Activated CD4-positive, alpha-beta T cell treated with anti-CD3 and anti-CD28 coated beads, Interleukin-2, amount 50 U/mL, for 48 hours (primary cell): ENCODE data around the gene FAM187B.
"Not testable (repeated sequence)": the region's sequence is repeated elsewhere in the genome, so short reads cannot be mapped to it uniquely, and the experiment has no call there.

Experiments used
- DNase-seq, 2 experiments: peaks; one replicate each; pipeline ENCODE4 v3.0.0-alpha.2; 2020

The FAM187B gene

DNA sequence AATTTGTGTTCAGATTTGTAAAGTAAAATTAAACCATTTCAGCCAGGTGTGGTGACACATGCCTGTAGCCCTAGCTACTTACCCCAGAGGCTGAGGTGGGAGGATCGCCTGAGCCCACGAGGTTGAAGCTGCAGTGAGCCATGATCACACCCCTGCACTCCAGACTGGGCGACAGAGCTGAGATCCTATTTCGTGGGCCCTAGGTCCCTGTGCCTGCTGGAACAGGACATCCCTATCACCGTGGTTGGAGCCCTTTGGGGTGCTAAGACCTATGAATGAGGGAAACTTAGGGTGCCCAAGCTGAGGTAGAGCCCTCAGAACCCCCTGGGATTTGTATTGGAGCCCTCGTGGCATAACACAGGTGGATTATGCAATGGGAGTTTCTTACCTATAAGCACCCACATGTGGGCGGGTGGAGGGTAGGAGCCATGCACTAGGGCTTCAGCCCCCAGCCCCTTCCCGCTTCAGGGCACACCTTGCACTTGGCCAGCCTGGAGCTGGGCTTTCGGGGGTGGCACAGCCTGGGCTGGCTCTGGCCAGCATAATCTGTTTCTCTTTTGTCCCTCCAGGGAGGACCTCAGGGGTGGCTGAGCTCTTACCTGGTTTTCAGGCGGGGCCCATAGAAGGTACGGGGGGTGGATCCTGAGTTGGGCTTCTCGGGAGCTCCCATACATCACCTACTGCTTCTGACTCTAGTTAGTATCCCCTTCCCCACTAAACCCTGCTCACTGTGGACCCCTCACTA lies 33.0 kb upstream of the FAM187B start:
- DNase-seq, result no peak

DNA sequence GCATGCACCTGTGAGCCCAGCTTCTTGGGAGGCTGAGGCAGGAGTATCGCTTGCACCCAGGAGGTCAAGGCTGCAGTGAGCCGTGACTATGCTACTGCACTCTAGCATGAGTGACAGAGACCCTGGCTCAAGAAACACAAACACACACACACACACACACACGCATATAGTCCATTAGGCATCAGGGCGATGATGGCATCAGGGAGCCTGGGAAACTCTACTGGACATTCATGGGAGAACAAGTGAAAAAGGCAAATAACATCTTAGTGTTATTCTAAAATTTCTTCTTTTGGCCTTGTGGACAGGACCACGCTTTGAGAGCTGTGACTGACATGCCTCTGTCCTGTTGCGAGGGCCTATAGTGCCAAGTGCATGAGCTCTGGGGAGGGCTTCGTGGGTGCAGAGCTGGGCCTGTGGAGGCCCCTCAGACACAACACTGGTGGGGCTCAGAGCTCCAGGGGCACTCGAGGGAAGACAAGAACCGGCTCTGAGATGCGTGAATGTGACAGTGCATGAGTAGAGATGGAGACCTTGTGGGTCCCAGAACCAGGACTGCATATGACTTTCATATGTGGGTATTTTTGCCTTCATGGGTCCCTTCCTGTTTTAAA lies 32.3 kb upstream of the FAM187B start:
- no peak for DNase-seq

DNA sequence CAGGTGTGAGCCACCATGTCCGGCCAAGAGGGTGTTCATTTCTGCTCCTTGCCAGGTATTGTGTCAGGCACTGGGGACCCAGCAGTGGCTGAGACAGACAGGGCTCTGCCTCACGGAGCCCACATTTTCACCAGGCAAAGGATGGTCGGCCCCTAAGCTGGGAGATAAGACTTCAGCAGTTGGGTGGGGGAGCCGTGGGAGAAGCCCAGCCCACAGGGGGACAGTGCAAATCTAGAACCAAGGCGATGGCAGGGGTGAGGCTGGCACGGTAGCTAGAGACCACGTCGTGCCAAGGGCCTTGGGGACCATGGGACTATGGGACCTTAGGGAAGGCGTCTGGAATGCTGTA lies 28.5 kb upstream of the FAM187B start:
- peak in 1 of 2 experiments; percentile 2 for DNase-seq

DNA sequence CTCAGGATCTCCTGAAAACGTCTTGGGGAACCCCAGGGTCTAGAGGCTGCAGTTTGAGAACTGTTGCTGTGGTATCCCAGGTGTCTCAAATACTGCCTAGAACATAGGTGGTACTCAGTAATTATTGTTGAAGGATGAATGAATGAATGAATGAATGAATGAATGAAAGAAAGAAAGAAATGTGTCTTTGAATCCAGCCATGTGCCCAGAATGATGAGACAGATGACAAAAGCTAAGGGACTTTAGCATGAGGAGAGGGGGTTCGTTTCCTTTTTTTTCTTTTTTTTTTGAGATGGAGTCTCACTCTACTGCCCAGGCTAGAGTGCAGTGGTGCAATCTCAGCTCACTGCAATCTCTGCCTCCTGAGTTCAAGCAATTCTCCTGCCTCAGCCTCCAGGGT lies 28.0 kb upstream of the FAM187B start:
- DNase-seq, result no peak

DNA sequence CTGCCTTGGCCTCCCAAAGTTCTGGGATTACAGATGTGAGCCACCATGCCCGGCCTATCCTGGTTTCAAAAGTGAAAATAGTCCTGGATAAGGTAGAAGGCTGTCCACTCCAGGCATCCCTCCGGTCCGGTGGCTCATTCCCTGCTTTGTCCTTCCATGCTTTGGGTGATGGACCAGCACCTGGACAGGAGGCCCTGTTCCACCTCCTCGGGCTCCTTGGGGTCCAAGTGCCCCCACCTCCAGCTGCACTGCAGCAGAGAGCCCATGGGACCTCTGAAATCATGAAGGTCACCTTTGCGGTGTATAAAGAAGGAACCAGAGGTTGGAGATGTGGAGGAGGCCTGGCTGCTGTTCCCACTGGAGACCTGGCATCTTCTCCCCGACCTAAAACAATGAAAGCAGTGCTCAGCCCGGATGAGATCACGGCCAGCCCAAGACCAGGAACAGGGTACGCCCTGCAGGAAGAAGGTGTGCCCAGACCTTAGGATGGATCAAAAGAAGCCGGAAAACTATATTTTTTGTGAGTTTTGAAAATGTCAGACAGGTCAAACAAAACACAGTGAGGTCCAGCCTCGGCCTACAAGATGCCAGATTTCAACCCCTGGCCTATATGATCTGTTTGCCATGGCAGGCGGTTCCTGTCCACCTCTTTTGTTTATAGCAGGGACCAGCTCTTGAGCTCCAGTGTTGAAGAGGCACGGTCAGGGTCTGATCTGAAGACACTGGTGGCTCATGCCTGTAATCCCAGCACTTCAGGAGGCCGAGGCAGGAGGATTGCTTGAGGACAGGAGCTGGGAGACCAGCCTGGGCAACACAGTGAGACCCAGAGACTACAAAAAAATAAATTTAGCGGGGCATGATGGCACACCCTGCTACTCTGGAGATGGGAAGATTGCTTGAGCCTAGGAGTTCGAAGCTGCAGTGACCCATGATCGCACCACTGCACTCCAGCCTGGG lies 26.1 kb upstream of the FAM187B start:
- DNase-seq, result no peak

DNA sequence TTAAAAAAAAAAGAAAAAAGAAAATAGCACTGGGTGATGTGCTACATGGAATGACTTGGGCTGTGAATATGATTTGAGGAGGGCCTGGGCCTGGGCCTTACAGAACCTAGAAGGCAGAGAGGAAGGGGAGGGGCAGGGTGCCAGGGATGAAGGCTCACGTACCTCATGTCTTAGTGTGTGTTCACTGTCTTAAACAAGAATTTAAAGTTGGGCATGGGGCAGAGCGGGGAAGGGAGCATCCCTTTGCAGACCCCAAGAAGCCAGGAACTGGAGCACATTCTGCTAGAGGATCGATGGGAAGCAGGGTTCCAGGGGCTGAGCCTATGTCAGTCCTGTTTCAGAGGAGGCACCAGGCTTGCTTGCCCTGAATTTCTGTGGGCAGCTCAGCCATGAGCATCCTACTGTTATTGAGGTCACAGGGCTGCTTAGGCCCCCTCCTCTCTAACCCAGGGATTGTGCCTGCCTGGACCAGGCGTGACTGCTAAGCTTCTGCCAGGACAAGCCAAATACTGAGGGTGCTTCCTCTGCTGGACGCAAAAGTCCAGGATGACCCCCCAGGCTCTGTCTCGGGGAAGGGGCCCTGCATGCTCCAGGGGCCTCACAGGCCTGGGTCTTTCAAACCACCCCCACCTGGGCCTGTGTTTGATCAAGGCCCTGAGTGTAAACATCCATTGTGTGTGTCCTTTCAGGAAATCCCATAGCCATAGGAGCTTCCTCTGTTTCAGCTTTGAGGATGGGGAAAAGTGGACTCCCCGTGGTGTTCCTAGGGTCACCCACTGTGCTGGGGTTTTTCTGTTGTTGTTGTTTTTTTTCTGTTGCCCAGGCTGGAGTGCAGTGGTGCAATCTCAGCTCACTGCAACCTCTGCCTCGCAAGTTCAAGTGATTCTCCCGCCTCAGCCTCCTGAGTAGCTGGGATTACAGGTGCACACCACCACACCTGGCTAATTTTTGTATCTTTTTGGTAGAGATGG lies 25.1 kb upstream of the FAM187B start:
- no peak for DNase-seq

DNA sequence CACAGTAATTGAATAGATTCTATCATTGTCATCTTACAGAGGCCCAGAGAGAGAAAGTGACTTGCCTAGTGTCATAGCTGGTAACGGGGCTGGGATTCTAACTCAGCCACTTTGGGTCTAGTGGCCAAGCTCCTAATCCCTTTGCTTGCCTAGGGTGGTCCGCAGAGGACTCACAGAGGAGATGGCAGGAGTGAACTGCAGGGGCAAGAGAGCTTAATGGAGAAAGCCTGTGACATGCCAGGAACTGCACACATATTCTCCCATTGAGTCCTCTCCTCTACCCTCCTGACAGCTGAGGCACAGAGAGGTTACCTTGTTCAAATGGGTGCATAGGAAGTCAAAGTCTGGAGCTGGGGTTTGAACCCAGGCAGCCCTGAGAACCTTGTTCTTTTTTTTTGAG lies 22.9 kb upstream of the FAM187B start:
- DNase-seq, result no peak

DNA sequence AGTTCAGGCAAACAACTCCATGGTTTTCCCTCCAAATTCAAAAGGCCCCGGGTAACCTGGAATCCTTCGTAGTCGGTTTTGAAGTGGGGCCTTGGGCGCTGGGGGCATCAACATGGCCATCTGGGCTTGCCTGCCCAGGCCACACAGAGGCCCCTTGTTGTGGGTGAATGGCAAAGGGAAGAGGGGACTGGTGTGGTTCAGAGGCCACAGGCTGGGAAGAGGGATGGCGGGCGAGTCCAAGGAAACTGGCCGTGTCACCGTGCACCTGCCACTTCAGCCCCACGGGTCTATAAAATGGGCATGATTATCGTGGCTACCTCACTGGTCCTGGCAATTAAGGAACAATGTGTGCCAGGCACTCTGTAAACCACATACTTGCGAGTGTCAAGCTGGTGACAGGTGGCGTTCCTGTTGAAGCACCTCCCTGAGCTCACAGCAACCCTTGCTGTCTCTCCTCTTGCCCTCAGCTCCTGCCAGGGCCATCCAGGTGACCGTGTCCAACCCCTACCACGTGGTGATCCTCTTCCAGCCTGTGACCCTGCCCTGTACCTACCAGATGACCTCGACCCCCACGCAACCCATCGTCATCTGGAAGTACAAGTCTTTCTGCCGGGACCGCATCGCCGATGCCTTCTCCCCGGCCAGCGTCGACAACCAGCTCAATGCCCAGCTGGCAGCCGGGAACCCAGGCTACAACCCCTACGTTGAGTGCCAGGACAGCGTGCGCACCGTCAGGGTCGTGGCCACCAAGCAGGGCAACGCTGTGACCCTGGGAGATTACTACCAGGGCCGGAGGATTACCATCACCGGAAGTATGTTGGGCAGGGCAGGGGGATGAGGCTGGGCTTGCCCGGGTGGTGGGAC lies 21.5 kb upstream of the FAM187B start:
- DNase-seq, result no peak

DNA sequence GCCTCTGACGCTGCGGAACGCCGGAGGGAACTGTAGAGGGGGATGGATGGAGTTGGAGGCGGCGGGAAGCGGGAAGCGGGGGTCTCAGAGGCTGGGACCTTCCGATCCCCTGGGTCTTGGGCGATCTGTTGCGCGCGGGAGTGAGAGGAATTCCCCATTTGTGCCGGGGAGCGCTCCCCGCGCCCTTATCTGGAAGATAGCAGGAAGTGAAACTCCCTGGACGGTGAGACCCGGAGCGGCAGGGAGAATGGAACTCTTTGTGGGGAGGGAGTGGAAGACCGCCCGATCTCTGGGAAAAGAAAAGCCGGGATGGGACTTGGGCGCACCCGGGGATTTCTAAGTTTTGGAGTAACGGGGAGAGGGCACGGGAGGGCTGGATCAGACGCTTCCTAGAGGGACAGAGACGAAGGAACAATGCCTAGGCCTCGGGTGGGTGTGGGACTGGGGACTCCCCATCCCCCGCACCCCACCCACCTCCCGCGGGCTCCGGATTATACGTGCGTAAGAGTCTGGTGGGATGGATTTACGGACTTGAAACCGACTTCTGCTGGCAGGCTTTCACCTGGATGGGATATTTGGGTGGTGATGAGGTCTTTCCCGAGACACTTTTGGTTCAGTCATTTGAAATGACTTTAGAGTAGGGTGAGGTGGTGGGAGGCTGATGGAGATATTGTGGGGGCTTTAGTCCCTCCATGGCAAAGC lies 20.8 kb upstream of the FAM187B start:
- DNase-seq, result no peak

DNA sequence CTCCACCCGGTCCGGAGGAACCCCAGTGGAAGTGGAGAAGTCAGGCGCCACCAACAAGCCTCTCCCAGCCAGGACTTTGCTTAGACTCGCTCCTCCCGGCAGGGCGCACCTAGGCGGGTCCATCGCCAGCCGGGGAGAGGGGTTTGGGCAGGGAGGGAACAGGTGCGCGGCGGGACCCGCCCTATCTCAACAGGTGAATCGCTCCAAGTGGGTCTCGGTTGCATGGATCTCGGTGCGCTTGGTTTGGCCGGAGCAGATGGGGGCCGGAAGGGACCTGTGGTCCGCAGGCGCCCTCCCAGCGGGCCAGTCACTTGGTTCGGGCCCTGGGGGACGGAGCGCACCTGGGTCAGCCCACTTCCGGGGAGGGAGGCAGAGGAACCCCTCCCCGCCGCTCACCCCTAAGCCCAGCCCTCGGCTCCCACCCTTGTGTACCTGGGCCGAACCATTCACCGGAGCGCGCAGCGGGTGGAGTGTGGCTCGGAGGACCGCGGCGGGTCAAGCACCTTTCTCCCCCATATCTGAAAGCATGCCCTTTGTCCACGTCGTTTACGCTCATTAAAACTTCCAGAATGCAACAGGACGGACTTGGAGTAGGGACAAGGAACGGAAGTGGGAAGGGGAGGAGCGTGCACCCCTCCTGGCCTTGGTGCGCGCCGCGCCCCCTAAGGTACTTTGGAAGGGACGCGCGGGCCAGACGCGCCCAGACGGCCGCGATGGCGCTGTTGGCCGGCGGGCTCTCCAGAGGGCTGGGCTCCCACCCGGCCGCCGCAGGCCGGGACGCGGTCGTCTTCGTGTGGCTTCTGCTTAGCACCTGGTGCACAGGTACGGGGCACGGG lies 20.0 kb upstream of the FAM187B start, which contains the start of gene LSR:
Gene LSR, plus strand, starts transcription at position 693 of the 836 bp plus-strand sequence. Its CDS starts 21 bp downstream, at position 714.
- DNase-seq, result peak; percentile 75 to 81

DNA sequence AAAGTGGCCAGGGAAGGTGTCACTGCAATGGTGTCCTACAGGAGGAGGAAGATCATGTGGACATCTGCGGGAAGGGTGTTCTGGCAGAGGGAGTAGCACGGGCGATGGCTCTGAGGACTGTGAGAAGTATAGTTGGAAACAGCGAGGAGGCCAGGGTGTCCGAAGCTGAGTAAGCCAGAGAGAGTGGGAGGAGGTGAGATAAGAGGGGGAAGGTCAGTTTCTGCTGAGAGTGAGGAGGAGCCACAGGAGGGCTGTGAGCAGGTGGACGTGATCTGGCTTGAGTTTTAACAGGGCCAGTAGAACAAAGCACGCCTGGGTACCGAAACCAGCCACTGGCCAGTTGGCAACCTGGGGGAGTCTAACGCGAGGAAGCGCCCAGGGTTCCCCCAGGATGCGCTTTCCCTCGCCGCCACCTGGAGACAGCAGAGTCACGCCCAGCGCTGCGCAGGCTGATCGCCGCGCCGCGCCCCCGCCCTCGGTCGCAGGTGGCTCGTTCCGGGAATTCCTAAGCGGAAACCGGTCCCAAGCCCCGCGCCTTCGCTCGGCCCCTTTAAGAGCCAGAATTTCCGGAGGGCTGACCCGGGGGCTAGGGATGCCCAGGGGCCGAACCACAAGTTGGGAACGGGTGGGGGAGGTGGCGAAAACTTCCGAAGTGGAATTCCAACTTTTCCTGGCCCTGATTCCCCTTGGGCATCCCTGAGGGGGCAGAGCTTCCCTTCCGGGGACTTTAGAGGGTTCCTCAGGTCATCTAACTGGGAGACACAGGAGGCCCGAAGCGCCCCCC lies 19.2 kb upstream of the FAM187B start:
- DNase-seq, result peak; percentile 68 to 75

DNA sequence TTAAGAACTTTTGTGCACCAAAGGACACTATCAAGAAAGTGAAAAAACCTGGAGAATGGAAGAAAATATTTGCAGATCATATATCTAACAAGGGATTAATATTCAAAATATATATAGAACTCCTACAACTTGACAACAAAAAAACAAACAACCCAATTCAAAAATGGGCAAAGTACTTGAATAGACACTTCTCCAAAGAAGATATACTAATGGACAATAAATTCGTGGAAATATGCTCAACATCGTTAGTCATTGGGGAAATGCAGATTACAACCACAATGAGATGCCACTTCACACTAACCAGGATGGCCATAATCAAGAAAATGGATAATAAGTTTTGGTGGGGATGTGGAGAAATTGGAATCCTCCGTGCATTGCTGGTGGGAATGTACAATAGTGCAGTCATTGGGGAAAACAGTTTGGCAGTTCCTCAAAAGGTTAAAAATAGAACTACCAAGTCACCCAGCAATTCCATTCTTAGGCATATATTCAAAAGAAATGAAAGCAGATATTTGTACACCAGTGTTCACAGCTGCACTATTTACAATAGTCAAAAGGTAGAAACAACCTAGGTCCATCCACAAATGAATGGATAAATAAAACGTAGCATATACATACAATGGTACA lies 18.0 kb upstream of the FAM187B start:
- DNase-seq, result no peak

DNA sequence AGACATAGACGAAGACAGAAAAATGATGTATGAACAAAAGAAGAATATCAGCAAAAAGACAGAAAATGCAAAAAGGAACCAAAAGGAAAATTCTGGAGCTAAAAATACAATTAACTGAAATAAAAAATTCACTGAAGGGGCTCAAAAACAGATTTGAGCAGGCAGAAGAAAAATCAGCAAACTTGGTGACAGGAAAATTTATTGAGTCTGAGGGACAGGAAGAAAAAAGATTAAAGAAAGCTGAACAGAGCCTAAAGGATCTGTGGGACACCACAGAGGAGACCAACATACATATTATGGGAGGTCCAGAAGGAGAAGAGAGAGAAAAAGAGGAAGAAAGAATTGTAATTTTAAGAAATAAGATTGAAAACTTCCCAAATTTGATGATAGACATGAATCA lies 12.9 kb upstream of the FAM187B start:
- no peak for DNase-seq

DNA sequence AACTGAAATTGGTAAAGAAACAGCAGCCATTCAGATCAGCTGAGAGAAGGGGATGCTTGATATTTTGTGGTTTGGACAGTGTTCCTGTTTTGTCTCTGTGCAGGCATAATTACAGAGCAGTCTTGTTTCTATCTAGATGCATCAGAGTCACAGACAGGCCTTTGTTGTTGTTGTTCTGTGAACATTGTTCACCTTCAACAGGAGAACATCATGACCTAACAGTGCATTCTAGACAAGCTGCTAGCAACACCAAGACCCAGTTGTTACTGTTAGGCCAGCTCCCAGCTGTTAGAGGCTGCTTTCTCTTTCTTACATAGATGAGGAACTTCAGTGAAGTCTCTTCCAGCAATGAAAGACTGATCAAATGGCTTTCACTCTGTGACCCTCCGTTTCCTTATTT lies 11.8 kb upstream of the FAM187B start:
- DNase-seq, result no peak

DNA sequence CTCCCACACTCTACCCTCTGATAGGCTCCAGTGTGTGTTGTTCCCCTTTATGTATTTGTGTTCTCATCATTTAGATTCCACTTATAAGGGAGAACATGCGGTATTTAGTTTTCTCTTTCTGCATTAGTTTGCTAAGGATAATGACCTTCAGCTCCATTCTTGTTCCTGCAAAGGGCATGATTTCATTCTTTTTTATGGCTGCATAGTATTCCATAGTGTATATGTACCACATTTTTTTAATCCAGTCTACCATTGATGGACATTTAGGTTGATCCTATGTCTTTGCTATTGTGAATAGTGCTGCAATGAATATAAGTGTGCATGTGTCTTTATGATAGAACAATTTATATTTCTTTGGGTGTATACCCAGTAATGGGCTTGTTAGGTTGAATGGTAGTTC lies 11.1 kb upstream of the FAM187B start:
- DNase-seq, result not testable (repeated sequence)

DNA sequence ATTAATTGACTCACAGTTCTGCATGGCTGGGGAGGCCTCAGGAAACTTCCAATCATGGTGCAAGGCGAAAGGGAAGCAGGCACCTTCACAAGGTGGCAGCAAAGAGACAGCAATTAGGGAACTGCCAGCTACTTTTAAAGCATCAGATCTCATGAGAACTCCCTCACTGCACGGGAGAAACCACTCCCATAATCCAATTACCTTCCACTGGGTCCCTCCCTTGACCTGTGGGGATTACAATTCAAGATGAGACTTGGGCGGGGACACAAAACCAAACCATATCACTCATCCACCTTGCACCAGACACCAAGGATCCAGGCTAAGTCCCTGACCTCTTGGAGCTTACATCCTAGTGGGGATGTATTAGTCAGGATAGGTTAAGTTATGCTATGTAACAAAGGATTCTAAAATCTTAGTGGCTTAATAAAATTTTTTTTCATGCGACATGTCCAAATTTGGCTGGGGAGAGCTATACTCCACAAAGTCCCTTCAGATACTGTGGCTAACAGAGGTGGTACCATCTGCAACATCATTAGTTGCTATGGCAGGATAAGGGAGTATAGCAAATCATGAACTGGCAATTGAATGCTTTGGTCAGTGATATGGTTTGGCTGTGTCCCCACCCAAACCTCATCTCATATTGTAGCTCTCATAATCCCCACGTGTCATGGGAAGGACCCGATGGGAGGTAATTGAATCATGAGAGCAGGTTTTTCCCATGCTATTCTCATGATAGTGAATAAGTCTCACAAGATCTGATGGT lies 8.3 kb upstream of the FAM187B start:
- DNase-seq, result no peak

DNA sequence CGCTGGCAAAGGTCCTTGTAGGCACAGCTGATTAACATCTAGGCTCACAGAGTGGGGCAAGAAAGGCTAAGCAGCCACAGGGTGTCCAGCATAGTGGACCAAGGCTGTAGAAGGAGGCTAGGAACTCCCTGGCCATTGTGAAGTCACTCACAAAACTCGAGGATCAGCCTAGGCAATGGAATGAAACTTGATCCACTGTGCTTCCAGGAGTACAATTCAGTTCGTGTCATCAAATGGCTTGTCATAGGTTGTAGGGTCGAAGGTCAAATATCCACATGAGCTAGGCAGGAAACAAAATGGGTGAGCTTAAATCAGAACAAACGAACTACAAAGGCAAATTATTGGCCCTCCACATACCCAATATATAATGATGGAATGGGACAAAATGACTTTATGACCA lies 4.4 kb upstream of the FAM187B start:
- no peak for DNase-seq
